ENCODE data around the gene OLA1.
"Not testable (repeated sequence)": the region's sequence is repeated elsewhere in the genome, so short reads cannot be mapped to it uniquely, and the experiment has no call there.

The OLA1 gene

GRCh38 chr2:174246944-174247381, 1.4 kb downstream of the OLA1 start:
- H3K4me1 Mint-ChIP-seq (ENCODE audit: low read depth in 2 of 2), result peaks cover 9 to 25% of the 10 kb centered on the region in 2 donors
- H3K36me3 Mint-ChIP-seq (ENCODE audit: insufficient read depth), result peaks cover 12% of the 10 kb centered on the region
- H3K9me3 Mint-ChIP-seq, result no peaks in the 10 kb centered on the region
- peak overlapping the region in 1 of 2 donors; percentile 92 for H3K27ac Mint-ChIP-seq
- H3K27me3 Mint-ChIP-seq, result no peaks in the 10 kb centered on the region
- H3K4me3 Mint-ChIP-seq, result peak overlapping the region in 1 of 2 donors; percentile 83
- ATAC-seq (replicated peaks), result no peak
- no peak for DNase-seq

GRCh38 chr2:174245628-174246027, 2.7 kb downstream of the OLA1 start:
- H3K27me3 Mint-ChIP-seq; ATAC-seq (replicated peaks); H3K4me3 Mint-ChIP-seq; DNase-seq; H3K27ac Mint-ChIP-seq; H3K9me3 Mint-ChIP-seq: not testable (repeated sequence)
- H3K4me1 Mint-ChIP-seq (ENCODE audit: low read depth in 2 of 2), result peaks cover 13 to 35% of the 10 kb centered on the region in 2 donors
- H3K36me3 Mint-ChIP-seq (ENCODE audit: insufficient read depth), result peaks cover 12% of the 10 kb centered on the region

GRCh38 chr2:174245065-174245464, 3.3 kb downstream of the OLA1 start:
- H3K27me3 Mint-ChIP-seq, result no peaks in the 10 kb centered on the region
- no peaks in the 10 kb centered on the region for H3K9me3 Mint-ChIP-seq
- no peak overlapping the region for H3K27ac Mint-ChIP-seq
- H3K36me3 Mint-ChIP-seq (ENCODE audit: insufficient read depth), result peaks cover 12% of the 10 kb centered on the region
- DNase-seq (no peak), ATAC-seq (replicated peaks) (no peak)
- H3K4me3 Mint-ChIP-seq, result no peak overlapping the region
- H3K4me1 Mint-ChIP-seq (ENCODE audit: low read depth in 2 of 2), result peaks cover 15 to 38% of the 10 kb centered on the region in 2 donors

- DNase-seq, result no peak
- Mint-ChIP-seq H3K36me3 (ENCODE audit: insufficient read depth) (peaks cover 12% of the 10 kb centered on the region), H3K27ac (no peak overlapping the region), H3K9me3 (no peaks in the 10 kb centered on the region), H3K4me1 (ENCODE audit: low read depth in 2 of 2) (peaks cover 19 to 43% of the 10 kb centered on the region in 2 donors), H3K4me3 (no peak overlapping the region), H3K27me3 (no peaks in the 10 kb centered on the region)
- ATAC-seq (replicated peaks), result no peak
These were observed 4.5 kb downstream of the OLA1 start for GRCh38 chr2:174243812-174244211.

GRCh38 chr2:174240097-174240496, 8.2 kb downstream of the OLA1 start:
- Mint-ChIP-seq H3K4me1 (ENCODE audit: low read depth in 2 of 2) (peaks cover 17 to 42% of the 10 kb centered on the region in 2 donors), H3K27ac (no peak overlapping the region), H3K27me3 (no peaks in the 10 kb centered on the region), H3K9me3 (no peaks in the 10 kb centered on the region), H3K4me3 (no peak overlapping the region), H3K36me3 (ENCODE audit: insufficient read depth) (peaks cover 5% of the 10 kb centered on the region)
- ATAC-seq (replicated peaks) (no peak), DNase-seq (no peak)

GRCh38 chr2:174236429-174236828, 11.9 kb downstream of the OLA1 start:
- H3K27me3 Mint-ChIP-seq, result no peaks in the 10 kb centered on the region
- H3K36me3 Mint-ChIP-seq (ENCODE audit: insufficient read depth), result no peaks in the 10 kb centered on the region
- H3K27ac Mint-ChIP-seq, result no peak overlapping the region
- peaks cover 19 to 40% of the 10 kb centered on the region in 2 donors for H3K4me1 Mint-ChIP-seq (ENCODE audit: low read depth in 2 of 2)
- H3K4me3 Mint-ChIP-seq, result no peak overlapping the region
- no peak for ATAC-seq (replicated peaks)
- H3K9me3 Mint-ChIP-seq, result no peaks in the 10 kb centered on the region
- DNase-seq, result no peak

GRCh38 chr2:174235680-174236079, 12.7 kb downstream of the OLA1 start:
- Mint-ChIP-seq H3K4me3 (no peak overlapping the region), H3K9me3 (no peaks in the 10 kb centered on the region), H3K36me3 (ENCODE audit: insufficient read depth) (no peaks in the 10 kb centered on the region), H3K27ac (no peak overlapping the region), H3K27me3 (no peaks in the 10 kb centered on the region), H3K4me1 (ENCODE audit: low read depth in 2 of 2) (peaks cover 15 to 34% of the 10 kb centered on the region in 2 donors)
- DNase-seq (no peak), ATAC-seq (replicated peaks) (no peak)

- H3K27me3 Mint-ChIP-seq, result no peaks in the 10 kb centered on the region
- H3K27ac Mint-ChIP-seq, result no peak overlapping the region
- H3K36me3 Mint-ChIP-seq (ENCODE audit: insufficient read depth), result no peaks in the 10 kb centered on the region
- peaks cover 12 to 32% of the 10 kb centered on the region in 2 donors for H3K4me1 Mint-ChIP-seq (ENCODE audit: low read depth in 2 of 2)
- no peak overlapping the region for H3K4me3 Mint-ChIP-seq
- DNase-seq (no peak), ATAC-seq (replicated peaks) (no peak)
- H3K9me3 Mint-ChIP-seq, result no peaks in the 10 kb centered on the region
These were observed 14.5 kb downstream of the OLA1 start for GRCh38 chr2:174233771-174234275.

GRCh38 chr2:174227748-174228147, 20.6 kb downstream of the OLA1 start:
- Mint-ChIP-seq H3K36me3 (ENCODE audit: insufficient read depth) (peaks cover 11% of the 10 kb centered on the region), H3K9me3 (no peaks in the 10 kb centered on the region), H3K27me3 (no peaks in the 10 kb centered on the region), H3K27ac (no peak overlapping the region), H3K4me1 (ENCODE audit: low read depth in 2 of 2) (peaks cover 2 to 12% of the 10 kb centered on the region in 2 donors), H3K4me3 (no peak overlapping the region)
- ATAC-seq (replicated peaks), result no peak
- DNase-seq, result no peak

- H3K9me3 Mint-ChIP-seq, result no peaks in the 10 kb centered on the region
- peaks cover 4 to 7% of the 10 kb centered on the region in 2 donors for H3K4me1 Mint-ChIP-seq (ENCODE audit: low read depth in 2 of 2)
- peaks cover 11% of the 10 kb centered on the region for H3K36me3 Mint-ChIP-seq (ENCODE audit: insufficient read depth)
- H3K27ac Mint-ChIP-seq, result peak overlapping the region in 1 of 2 donors; percentile 55
- DNase-seq, result no peak
- H3K4me3 Mint-ChIP-seq, result no peak overlapping the region
- no peaks in the 10 kb centered on the region for H3K27me3 Mint-ChIP-seq
- no peak for ATAC-seq (replicated peaks)
These were observed 23.6 kb downstream of the OLA1 start for GRCh38 chr2:174224665-174225288.

GRCh38 chr2:174224125-174224524, 24.2 kb downstream of the OLA1 start:
- no peaks in the 10 kb centered on the region for H3K27me3 Mint-ChIP-seq

GRCh38 chr2:174223388-174223787, 24.9 kb downstream of the OLA1 start:
- Mint-ChIP-seq H3K27ac (no peak overlapping the region), H3K9me3 (no peaks in the 10 kb centered on the region), H3K4me3 (no peak overlapping the region), H3K36me3 (ENCODE audit: insufficient read depth) (peaks cover 11% of the 10 kb centered on the region), H3K4me1 (ENCODE audit: low read depth in 2 of 2) (peaks cover 2 to 4% of the 10 kb centered on the region in 2 donors), H3K27me3 (no peaks in the 10 kb centered on the region)
- ATAC-seq (replicated peaks) (no peak), DNase-seq (no peak)

More at GRCh38 chr2:174224125-174224524, 24.2 kb downstream of the OLA1 start:
- H3K27ac Mint-ChIP-seq, result no peak overlapping the region
- H3K36me3 Mint-ChIP-seq (ENCODE audit: insufficient read depth), result peaks cover 11% of the 10 kb centered on the region
- ATAC-seq (replicated peaks) (no peak), DNase-seq (no peak)
- H3K4me1 Mint-ChIP-seq (ENCODE audit: low read depth in 2 of 2), result peaks cover 4% of the 10 kb centered on the region in 2 donors
- H3K4me3 Mint-ChIP-seq, result no peak overlapping the region
- no peaks in the 10 kb centered on the region for H3K9me3 Mint-ChIP-seq

GRCh38 chr2:174222154-174222553, 26.2 kb downstream of the OLA1 start:
- peaks cover 11% of the 10 kb centered on the region for H3K36me3 Mint-ChIP-seq (ENCODE audit: insufficient read depth)
- peaks cover 2 to 8% of the 10 kb centered on the region in 2 donors for H3K4me1 Mint-ChIP-seq (ENCODE audit: low read depth in 2 of 2)
- H3K4me3 Mint-ChIP-seq, result no peak overlapping the region
- no peak for ATAC-seq (replicated peaks)
- H3K9me3 Mint-ChIP-seq, result no peaks in the 10 kb centered on the region
- no peak for DNase-seq
- H3K27me3 Mint-ChIP-seq, result no peaks in the 10 kb centered on the region
- H3K27ac Mint-ChIP-seq, result peak overlapping the region in 1 of 2 donors; percentile 37

GRCh38 chr2:174219321-174219720, 29.0 kb downstream of the OLA1 start:
- DNase-seq, result no peak
- H3K27me3 Mint-ChIP-seq, result no peaks in the 10 kb centered on the region
- peaks cover 14% of the 10 kb centered on the region for H3K36me3 Mint-ChIP-seq (ENCODE audit: insufficient read depth)
- no peak overlapping the region for H3K27ac Mint-ChIP-seq
- H3K4me1 Mint-ChIP-seq (ENCODE audit: low read depth in 2 of 2), result peaks cover 2 to 8% of the 10 kb centered on the region in 2 donors
- H3K9me3 Mint-ChIP-seq, result no peaks in the 10 kb centered on the region
- no peak overlapping the region for H3K4me3 Mint-ChIP-seq
- no peak for ATAC-seq (replicated peaks)
